WTC11 (cell line): ENCODE results near the gene SORL1.

ENCODE experiments used
- ATF2 ChIP-seq: sonication (generic); formaldehyde crosslinking; IDR thresholded peaks from 2 replicates; pipeline ENCODE4 v1.8.1; 2022; ENCODE audit warnings: low read depth, missing genetic modification reagents, borderline replicate concordance
- CTCF ChIP-seq: fragments of 200-600 bp; IDR thresholded peaks from 2 replicates; pipeline ENCODE4 v1.8.0; 2022; ENCODE audit warnings: antibody characterized with exemption
- JUN ChIP-seq: sonication (generic); formaldehyde crosslinking; IDR thresholded peaks from 2 replicates; pipeline ENCODE4 v1.8.0; 2023; ENCODE audit warnings: mild to moderate bottlenecking, missing genetic modification reagents
- NFYB ChIP-seq: sonication (generic); formaldehyde crosslinking; conservative IDR thresholded peaks from 2 replicates; pipeline ENCODE4 v1.8.0; 2022; ENCODE audit warnings: low read depth, missing genetic modification reagents
- ZNF219 ChIP-seq: sonication (generic); formaldehyde crosslinking; IDR thresholded peaks from 2 replicates; pipeline ENCODE4 v1.8.0; 2023; ENCODE audit warnings: missing genetic modification reagents, mild to moderate bottlenecking, borderline replicate concordance

DNA sequence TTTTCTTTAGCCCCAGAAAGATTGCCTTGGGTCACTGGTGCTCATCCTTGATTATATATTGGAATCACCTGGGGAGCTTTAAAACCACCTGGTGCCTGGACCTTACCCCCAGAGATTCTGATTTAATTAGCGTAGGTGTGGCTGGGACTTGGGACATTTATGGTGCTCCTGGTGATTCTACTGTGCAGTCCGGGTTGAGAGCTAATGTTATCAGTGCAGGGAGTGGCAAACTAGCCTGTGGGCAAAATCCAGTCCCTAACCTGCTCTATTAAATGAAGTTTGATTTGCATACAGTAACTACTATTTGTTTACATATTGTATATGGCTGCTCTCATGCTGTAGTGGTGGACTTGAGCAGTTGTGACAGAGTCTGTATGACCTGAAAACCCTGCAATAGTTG lies 134.6 kb downstream of the SORL1 start:
- TF ChIP-seq CTCF (no peak), ATF2 (CRISPR knock-in tag) (no peak), NFYB (CRISPR knock-in tag) (no peak), ZNF219 (no peak), JUN (CRISPR knock-in tag) (no peak)
